MM.1S (cell line): ENCODE data around the gene HEBP1.

Experiments used
- DNase-seq: peaks from one replicate; pipeline ENCODE4 v3.0.0-alpha.2; 2015
- H2AFZ ChIP-seq: fragments of 300-600 bp; sonication (generic); 2 replicates; pipeline ENCODE4 v1.6.0; 2016; ENCODE audit warnings: antibody characterized with exemption, low read length
- H3F3A ChIP-seq: fragments of 300-600 bp; sonication (generic); 2 replicates; pipeline ENCODE4 v1.6.1; 2016; ENCODE audit warnings: mild to moderate bottlenecking, antibody characterized with exemption, low read length, moderate library complexity, mixed read lengths; ENCODE audit not compliant: insufficient read depth
- H3K27ac ChIP-seq: fragments of 300-600 bp; sonication (generic); 2 replicates; pipeline ENCODE4 v1.5.1; 2016; ENCODE audit warnings: mild to moderate bottlenecking, low read length
- H3K27me3 ChIP-seq: fragments of 300-600 bp; sonication (generic); replicated peaks from 2 replicates; pipeline ENCODE4 v1.6.0; 2016; ENCODE audit warnings: low read length; ENCODE audit not compliant: insufficient read depth
- H3K36me3 ChIP-seq: fragments of 300-600 bp; sonication (generic); replicated peaks from 2 replicates; pipeline ENCODE4 v1.6.1; 2016; ENCODE audit warnings: mild to moderate bottlenecking, low read length, mixed read lengths; ENCODE audit not compliant: insufficient read depth
- H3K4me1 ChIP-seq: fragments of 300-600 bp; sonication (generic); 2 replicates; pipeline ENCODE4 v1.6.1; 2016; ENCODE audit warnings: low read length, mixed read lengths
- H3K4me2 ChIP-seq: fragments of 300-600 bp; sonication (generic); 2 replicates; pipeline ENCODE4 v1.6.0; 2016; ENCODE audit warnings: low read depth, low read length
- H3K4me3 ChIP-seq: fragments of 300-600 bp; sonication (generic); 2 replicates; pipeline ENCODE4 v1.5.1; 2016; ENCODE audit warnings: low read length, mixed read lengths
- H3K79me2 ChIP-seq: fragments of 300-600 bp; sonication (generic); 2 replicates; pipeline ENCODE4 v1.6.1; 2016; ENCODE audit warnings: mixed run types, low read length, mixed read lengths
- H3K9ac ChIP-seq: fragments of 300-600 bp; sonication (generic); 2 replicates; pipeline ENCODE4 v1.6.1; 2016; ENCODE audit warnings: low read length, mixed read lengths
- H3K9me2 ChIP-seq: fragments of 300-600 bp; sonication (generic); replicated peaks from 2 replicates; pipeline ENCODE4 v1.6.1; 2016; ENCODE audit warnings: mild to moderate bottlenecking, low read length, mixed read lengths; ENCODE audit not compliant: insufficient read depth
- H3K9me3 ChIP-seq: fragments of 300-600 bp; sonication (generic); replicated peaks from 2 replicates; pipeline ENCODE4 v1.6.1; 2016; ENCODE audit warnings: mild to moderate bottlenecking, low read length, mixed read lengths; ENCODE audit not compliant: insufficient read depth
- H4K20me1 ChIP-seq: fragments of 300-600 bp; sonication (generic); 2 replicates; pipeline ENCODE4 v1.6.1; 2016; ENCODE audit warnings: mild to moderate bottlenecking, low read length, moderate library complexity, mixed read lengths; ENCODE audit not compliant: insufficient read depth
- CTCF ChIP-seq: fragments of 300-600 bp; sonication (generic); IDR thresholded peaks from 2 replicates; pipeline ENCODE4 v1.5.1; 2016; ENCODE audit warnings: antibody characterized with exemption, low read length, mixed read lengths
- EZH2 ChIP-seq: fragments of 300-600 bp; sonication (generic); optimal IDR thresholded peaks from 2 replicates; pipeline ENCODE3; 2017; ENCODE audit warnings: low read depth, mild to moderate bottlenecking, antibody characterized with exemption, low read length, mixed read lengths
- EZH2phosphoT487 ChIP-seq: fragments of 300-600 bp; sonication (generic); IDR thresholded peaks from 2 replicates; pipeline ENCODE4 v1.6.1; 2018; ENCODE audit warnings: antibody characterized with exemption, low read length

The HEBP1 gene

GRCh38 chr12:12997156-12997555 lies 2.9 kb downstream of the HEBP1 start:
- no peak overlapping the region for H3K27ac ChIP-seq
- H3K4me3 ChIP-seq, result no peak overlapping the region
- peaks cover 23% of the 10 kb centered on the region for H3K79me2 ChIP-seq
- no peaks in the 10 kb centered on the region for H3K9me3 ChIP-seq
- no peaks in the 10 kb centered on the region for H4K20me1 ChIP-seq
- no peak overlapping the region for H3K4me2 ChIP-seq
- TF ChIP-seq EZH2 (no peak), CTCF (no peak), EZH2phosphoT487 (no peak)
- H3K27me3 ChIP-seq, result no peaks in the 10 kb centered on the region
- DNase-seq, result no peak
- no peak overlapping the region for H2AFZ ChIP-seq
- H3F3A ChIP-seq, result peaks cover 13% of the 10 kb centered on the region
- H3K9ac ChIP-seq, result no peak overlapping the region
- H3K36me3 ChIP-seq, result no peaks in the 10 kb centered on the region
- no peaks in the 10 kb centered on the region for H3K9me2 ChIP-seq
- peaks cover 19% of the 10 kb centered on the region; the same call in 1 of the 2 replicates for H3K4me1 ChIP-seq

GRCh38 chr12:12996209-12996608 lies 3.9 kb downstream of the HEBP1 start:
- Histone ChIP-seq H3F3A (peaks cover 13% of the 10 kb centered on the region), H4K20me1 (no peaks in the 10 kb centered on the region), H3K9me3 (no peaks in the 10 kb centered on the region), H3K9me2 (no peaks in the 10 kb centered on the region), H3K4me1 (peaks cover 15% of the 10 kb centered on the region; the same call in 1 of the 2 replicates), H3K27ac (no peak overlapping the region), H3K9ac (no peak overlapping the region), H2AFZ (no peak overlapping the region), H3K4me3 (no peak overlapping the region), H3K4me2 (no peak overlapping the region), H3K36me3 (no peaks in the 10 kb centered on the region), H3K79me2 (peaks cover 27% of the 10 kb centered on the region), H3K27me3 (no peaks in the 10 kb centered on the region)
- no peak for TF ChIP-seq CTCF
- no peak for TF ChIP-seq EZH2
- no peak for TF ChIP-seq EZH2phosphoT487
- DNase-seq, result no peak

- TF ChIP-seq EZH2phosphoT487 (no peak), EZH2 (no peak), CTCF (no peak)
- no peak overlapping the region for H3K9ac ChIP-seq
- H3K9me2 ChIP-seq, result no peaks in the 10 kb centered on the region
- no peak for DNase-seq
- no peaks in the 10 kb centered on the region for H3K36me3 ChIP-seq
- no peak overlapping the region for H3K4me2 ChIP-seq
- peaks cover 15% of the 10 kb centered on the region; the same call in 1 of the 2 replicates for H3K4me1 ChIP-seq
- no peaks in the 10 kb centered on the region for H4K20me1 ChIP-seq
- H2AFZ ChIP-seq, result no peak overlapping the region
- peaks cover 27% of the 10 kb centered on the region for H3K79me2 ChIP-seq
- no peaks in the 10 kb centered on the region for H3K9me3 ChIP-seq
- no peaks in the 10 kb centered on the region for H3K27me3 ChIP-seq
- peaks cover 5% of the 10 kb centered on the region; the same call in 1 of the 2 replicates for H3F3A ChIP-seq
- H3K27ac ChIP-seq, result no peak overlapping the region
- no peak overlapping the region for H3K4me3 ChIP-seq
Observed at GRCh38 chr12:12995088-12995487, 5.0 kb downstream of the HEBP1 start.
